ENCODE data around the gene ALPG.
"Not testable (repeated sequence)": the region's sequence is repeated elsewhere in the genome, so short reads cannot be mapped to it uniquely, and the experiment has no call there.

ALPG gene

DNA sequence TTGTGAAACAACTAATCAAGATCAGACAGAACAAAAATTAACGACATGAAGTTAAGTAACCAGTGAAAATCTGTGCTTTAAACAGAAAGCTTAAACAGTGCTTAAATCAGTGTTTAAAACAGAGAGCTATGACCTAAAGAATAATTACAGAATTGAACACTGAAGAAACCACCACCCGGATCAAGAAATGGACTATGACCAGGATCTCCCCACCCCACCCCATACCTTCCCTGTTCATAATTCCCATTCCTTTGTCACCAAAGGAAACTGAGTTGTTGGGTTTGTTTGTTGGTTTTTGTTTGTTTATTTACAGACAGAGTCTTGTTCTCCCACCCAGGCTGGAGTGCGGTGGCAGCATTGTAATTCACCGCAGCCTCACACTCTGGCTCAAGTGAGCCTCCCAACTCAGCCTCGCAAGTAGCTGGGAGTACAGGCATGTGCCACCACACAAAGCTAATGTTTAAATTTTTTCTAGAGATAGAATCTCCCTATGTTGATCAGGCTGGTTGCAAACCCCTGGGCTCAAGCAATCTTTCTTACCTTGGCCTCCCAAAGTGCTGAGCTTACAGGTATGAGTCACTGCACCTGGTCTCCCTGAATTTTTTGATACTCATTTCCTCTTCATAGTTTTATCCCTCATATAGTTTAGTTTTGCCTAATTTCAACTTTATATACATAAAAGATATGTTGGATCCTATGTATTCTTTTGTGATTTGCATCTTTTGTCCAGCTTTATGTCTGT lies 8.2 kb upstream of the ALPG start:
- DNase-seq, result no peak

DNA sequence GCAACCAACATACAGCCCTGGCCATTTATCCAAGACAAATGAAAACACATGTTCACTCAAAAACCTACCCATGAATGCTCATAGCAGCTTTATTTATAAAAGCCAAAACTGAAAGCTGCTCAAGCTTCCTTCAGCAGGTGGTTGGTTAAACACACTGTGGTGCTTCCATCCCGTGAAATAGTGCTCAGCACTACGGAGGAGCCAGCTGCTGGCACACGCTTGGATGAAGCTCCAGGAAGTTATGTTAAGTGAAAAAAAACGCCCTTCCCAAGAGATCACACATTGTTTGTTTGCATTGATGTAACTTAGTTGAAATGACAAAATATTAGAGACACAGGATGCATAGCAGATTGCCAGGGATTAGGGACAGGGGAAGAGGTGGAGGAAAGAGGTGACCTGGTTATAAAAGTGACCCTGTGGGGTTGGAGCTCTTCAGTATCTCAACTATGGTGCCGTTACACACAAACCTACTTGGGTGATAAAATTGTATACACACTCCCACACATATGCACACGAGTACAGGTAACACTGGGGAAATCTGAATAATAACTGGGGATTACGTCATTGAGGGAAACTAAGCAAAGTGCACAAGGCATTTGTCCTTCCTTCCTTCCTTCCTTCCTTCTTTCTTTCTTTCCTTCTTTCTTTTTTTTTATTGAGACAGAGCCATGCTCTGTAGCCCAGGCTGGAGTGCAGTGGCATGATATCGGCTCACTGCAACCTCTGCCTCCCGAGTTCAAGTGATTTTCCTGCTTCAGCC lies 6.2 kb upstream of the ALPG start:
- no peak for DNase-seq

DNA sequence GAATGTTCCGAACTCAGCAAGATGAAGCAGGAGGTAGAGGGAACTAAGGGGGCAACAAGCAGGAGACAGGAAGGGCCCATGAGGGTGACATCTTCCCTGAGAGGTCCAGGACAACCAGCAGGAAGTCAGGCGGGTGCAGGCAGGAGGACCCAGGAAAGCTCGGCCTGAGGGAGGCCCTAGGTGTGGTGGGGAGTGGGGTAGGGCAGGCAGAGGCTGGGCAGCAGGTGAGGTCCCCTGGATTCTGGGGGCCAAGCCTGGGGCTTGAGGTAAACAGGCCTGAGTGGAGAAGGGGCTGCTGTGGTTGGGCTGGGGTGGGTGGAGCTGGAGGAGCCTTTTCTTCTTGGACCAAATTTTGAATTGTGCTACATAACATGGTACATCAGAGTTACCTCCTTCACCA lies 4.1 kb upstream of the ALPG start:
- no peak for DNase-seq

DNA sequence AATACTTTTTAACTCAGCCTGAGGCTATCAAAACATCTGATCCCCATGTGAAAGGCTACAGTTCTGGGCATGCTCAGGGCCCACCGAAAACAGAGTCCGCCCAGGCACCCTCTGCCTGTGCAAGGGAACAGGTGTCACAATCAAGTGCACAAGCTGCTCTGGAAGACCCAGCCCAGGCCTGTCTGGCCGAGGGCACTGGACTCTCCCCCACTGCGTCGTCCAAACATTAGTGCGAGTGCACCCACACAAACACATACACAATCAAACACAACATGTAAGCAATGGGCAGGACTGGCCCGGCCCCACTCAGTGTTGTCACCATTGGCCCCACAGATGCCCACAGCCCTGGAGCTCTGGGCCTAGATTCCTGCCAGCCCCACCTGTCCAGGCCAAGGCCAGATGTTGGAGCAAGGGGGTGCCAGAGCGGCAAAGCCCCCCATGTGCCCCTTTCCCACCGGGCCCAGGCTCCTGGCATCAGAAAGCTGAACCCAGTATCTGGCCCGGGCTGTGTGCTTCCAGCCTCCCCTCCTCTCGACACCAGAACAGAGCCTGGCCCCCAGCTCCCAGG lies 617 bp upstream of the ALPG start:
- no peak for DNase-seq

DNA sequence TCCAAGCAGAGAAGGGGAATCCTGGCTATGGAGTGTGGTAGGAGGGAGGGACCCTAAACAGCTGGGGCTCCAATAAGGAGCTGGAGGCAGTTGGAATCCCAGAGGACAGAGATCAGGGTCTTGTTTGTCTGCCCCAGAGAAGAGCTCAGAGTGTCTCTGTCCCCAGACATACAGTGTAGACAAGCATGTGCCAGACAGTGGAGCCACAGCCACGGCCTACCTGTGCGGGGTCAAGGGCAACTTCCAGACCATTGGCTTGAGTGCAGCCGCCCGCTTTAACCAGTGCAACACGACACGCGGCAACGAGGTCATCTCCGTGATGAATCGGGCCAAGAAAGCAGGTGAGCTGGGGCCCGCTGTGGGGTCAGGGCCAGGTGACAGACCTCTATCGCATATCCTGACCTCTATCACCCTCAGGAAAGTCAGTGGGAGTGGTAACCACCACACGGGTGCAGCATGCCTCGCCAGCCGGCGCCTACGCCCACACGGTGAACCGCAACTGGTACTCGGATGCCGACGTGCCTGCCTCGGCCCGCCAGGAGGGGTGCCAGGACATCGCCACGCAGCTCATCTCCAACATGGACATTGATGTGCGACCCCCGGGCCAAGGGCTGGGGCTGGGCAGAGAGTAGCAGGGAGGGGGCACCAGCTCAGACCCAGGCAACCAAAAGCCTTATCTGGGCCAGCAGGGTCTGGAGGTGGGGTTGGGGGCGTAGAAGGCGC lies 945 bp downstream of the ALPG start:
- not testable (repeated sequence) for DNase-seq

DNA sequence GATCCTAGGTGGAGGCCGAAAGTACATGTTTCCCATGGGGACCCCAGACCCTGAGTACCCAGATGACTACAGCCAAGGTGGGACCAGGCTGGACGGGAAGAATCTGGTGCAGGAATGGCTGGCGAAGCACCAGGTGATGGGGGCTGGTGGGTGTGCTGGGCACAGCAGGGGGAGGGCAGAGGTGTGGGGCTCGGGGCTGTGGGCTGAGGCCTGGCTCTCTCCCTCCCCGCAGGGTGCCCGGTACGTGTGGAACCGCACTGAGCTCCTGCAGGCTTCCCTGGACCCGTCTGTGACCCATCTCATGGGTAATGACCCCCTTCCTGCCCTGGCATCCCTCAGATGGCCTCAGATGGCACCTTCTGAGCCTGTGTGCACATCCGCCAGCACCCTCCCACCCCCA lies 1.6 kb downstream of the ALPG start:
- DNase-seq, result not testable (repeated sequence)

DNA sequence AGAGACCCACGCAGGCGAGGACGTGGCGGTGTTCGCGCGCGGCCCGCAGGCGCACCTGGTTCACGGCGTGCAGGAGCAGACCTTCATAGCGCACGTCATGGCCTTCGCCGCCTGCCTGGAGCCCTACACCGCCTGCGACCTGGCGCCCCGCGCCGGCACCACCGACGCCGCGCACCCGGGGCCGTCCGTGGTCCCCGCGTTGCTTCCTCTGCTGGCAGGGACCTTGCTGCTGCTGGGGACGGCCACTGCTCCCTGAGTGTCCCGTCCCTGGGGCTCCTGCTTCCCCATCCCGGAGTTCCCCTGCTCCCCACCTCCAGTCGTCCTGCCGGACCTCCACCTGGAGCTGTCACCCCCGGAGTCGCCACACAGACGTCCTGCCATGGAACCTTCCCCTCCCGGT lies 3.0 kb downstream of the ALPG start:
- not testable (repeated sequence) for DNase-seq

DNA sequence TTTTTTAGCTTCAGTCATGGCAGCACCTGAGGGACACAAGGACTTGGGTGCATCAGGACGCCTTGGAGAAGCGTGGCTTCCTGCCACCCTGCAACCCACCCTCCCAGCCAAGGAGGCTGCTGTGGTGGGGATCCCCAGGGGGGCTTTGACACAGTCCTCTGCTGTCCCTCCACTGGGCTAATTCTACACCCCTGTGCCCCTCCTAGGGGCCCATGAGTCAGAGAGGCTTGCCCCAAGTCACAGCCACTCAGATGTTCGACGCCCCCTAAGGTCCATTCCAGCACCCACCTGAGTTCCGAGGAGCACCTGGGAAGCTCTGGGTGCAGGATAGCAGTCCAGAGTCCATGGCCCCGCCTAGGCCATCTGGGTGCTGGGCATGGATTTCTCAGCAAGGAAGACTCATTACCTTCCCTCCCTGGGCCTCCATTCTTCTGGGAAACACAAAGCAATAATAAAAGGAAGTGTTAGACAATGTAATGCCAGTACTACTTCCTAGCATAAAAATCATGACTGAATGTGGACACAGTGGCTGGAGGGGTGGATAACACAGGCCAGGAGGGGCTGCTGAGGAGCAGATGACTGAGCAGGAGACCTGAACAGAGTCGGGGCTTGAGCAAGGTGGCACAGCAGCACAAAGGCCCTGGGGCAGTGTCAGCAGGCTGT lies 3.7 kb downstream of the ALPG start:
- DNase-seq, result no peak

DNA sequence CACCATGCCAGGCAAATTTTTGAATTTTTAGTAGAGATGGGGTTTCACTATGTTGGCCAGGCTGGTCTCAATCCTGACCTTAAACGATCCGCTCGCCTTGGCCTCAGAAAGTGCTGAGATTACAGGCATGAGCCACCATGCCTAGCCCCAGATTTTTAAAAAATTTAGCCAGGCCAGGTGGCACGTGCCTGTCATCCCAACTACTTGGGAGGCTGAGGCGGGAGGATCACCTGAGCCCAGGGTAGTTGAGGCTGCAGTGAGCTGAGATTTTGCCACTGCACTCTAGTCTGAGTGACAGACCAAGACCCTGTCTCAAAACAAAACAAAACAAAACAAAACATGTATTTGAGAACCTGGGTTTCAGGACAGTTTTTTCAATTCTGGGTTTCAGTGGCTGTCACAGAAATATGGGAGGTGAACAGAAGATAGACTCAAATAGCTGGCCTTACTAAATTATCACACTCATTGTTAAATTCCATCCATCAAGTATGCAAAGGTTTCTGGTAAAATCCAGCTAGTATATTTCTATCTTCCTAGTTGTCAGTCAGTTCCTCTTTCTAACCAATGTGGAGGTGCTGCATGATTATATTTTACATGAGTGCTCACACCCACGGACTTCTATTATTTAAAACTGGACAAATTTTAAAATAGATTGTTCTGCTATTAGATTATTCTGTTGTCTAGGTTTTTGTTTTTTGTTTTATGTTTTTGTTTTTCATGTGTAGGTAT lies 5.4 kb downstream of the ALPG start:
- no peak for DNase-seq

DNA sequence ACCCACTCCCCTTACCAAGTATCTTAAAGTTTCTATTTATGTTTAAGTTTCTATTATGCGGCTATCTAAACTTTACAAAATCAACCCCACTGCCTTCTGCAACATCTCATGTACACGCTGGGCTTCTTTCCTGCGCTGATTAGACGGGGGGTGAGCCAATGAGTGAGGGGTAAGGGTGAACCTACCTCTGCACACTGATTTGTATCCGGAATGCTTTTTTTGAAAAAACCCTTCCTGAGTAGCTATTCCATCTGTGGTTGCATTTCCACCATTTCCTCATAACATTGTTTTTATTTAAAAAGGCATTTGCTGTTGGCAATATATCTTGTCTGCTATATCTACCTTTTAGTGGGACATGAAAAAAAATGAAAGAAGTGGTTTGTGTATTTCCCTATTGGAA lies 6.3 kb downstream of the ALPG start:
- DNase-seq, result no peak

DNA sequence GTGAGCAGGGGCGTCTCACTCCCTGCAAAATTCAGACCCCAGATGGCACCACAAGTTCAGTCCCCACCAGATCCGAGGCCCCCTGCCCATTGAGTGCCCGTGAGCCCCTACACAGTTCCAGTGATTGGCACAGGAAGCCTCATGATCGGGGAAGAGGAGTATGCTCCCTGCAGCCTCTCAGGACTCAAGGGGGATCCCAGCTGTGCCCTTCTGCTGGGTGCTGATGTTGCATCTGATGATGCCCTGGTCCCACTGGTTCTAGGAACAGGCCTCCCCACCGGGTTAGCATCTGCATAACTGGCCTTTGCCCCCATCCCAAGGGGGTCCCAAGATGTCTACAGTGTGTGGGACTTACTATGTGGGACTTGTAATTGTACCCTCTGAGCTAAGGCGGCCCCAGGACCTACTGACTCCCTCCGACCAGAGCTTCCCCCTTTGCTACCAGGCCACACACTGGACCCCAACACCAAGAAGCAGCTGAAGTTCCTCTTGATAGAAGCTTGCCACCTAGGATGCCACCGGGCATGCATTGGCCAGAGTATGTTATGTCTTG lies 8.6 kb downstream of the ALPG start:
- no peak for DNase-seq

DNA sequence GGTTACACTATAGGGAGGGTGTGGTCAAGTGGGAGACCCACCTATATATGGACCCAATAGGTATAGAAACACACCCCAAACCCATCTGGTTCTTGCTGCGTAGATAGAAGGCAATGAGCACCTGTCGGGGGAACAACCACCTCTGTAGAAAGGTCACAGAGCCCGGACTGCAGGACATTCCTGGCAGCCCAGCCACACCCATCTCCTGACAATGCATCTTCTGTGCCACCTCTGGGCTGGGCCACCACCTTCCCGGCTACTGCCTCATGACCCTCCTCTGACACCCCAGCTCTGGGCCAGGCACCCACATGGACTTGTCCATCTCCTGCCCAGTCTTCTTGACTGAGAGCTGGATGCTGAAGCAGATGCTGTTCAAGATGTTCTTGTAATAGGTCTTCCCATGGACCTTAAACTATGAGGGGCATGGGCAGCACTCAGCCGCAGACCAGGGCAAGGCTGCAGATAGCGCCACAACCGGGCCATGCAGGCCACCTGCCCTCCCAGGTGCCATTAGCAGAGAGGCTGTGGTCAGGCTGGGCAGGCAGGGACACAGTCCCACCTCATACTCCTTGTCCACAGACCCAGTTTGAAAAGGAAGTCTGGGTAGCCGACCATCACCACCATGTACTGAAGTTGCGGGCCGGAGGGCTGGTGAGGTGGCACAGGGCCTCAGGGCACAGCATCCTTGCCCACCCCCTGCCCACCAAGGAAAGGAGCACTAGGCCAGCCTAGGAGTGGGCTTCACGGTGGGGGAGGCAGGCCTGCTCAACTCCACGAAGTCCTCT lies 9.3 kb downstream of the ALPG start:
- DNase-seq, result no peak

DNA sequence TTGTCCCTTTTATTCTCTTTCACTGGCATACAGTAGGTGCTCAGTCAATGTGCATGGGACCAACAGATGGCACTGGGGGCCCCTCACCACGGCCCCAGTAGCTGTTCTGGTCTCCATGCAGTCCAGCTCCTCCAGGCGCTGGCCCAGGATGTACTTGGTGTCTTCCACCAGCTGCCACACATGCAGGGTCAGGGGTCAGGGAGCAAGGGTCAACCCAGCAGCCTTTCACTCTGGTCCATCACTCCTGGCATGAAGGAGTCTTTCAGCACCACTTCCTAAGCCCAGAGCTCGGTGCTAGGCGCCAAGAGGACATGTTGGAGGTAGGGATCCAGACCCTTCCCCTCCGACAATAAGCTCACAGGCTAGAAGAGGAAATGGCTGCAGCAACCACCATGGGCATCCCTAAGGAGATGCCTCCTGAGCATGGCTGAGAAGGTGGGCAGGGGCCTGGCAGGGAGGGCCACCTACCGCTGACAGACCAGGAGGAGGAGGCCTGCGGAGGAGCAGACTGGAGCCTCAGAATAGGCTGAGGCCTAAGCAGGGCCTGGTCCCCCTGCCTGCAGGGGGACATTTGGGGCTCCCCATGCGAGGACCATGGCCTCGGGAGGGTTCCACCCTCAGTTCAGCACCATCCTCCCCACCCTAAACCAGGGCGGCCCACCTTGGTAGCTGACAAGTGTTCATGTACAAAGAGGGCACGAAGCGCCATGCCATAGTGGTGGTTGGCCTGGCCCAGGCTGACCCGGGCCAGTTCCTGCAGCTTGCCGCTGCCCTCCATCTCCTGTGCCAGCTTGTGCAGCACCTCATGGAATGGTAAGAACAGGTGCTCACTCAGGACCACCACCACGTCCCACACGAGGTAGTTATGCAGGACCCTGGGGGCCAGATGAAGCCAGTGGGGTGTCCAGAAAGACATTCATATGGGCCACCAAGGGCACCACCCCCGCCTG lies 10.2 kb downstream of the ALPG start:
- DNase-seq, result no peak

DNA sequence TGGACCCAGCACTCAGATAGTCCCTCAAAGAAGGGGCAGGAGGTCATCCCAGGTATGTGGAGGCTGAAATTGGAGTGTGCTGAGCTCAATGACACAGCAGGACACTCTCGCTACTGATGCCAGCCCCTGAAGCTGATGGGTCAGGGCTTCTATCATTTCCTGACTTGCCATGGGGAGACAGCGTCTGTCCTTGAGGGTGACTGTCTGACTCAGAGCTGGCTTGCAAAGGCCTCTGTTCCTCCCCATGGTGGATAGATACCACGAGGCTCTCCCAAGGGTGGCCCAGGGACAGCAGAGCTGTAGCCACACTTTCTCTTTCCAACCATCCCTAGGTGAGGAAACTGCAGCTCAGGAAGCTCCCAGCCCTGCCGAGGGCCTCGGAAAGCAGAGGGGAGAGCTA lies 10.8 kb downstream of the ALPG start:
- DNase-seq, result no peak

DNA sequence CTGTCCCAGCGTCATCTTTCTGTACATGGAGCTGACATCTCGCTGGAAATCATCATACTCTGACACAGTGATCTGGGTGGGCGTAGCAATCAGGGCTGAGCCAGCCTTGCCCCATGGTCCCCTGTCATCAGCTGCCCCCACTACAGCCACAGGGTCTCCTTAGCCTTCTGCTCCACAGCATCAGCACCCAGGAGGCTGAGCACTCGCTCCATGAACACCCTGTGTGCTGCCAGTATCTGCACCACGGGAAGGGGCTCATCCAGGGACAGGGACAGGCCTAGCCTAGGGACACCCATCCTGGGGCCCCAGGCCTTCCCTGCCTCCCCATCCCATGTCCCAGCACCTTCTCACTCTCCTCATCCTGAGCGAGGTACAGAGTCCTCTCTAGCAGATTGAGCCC lies 11.4 kb downstream of the ALPG start:
- DNase-seq, result no peak

DNA sequence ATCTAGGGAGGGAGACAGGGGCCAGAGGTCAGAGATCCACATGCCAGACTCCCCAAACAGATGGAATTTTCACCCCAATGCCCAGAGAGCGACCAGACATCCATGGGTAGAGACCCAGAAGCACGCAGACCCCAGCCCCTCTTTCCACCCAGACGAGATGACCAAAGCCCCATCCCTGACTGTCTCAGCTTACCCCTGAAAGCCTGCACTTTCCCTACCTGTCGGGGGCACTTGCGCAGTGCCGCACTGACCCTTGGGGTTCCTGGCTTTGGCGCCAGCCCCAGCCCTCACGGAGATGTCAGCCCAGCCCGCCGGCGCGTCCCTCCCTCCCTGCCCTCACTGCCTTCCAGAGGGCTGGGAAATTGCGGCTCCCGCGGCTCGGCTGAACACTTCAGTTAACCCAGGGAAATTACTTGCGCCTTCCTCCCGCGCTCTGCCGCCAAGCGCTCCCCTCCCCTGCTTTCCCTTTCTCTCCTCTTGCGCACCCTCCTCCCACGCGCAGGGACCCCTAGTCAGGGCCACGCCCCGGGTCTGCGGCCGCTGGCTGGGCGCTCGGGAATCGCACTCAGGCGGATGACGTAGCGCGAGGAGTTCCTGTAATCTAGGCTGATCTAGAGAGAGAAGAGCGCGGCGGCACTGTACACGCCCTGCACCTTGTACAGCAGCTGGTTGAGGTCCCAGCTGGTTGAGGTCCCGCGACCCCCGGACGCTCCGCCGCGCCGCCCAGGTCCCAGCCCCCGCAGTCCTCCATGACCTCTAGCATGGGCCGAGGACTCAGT lies 12.0 kb downstream of the ALPG start:
- DNase-seq, result peak in 1 of 2 experiments; percentile 56

DNA sequence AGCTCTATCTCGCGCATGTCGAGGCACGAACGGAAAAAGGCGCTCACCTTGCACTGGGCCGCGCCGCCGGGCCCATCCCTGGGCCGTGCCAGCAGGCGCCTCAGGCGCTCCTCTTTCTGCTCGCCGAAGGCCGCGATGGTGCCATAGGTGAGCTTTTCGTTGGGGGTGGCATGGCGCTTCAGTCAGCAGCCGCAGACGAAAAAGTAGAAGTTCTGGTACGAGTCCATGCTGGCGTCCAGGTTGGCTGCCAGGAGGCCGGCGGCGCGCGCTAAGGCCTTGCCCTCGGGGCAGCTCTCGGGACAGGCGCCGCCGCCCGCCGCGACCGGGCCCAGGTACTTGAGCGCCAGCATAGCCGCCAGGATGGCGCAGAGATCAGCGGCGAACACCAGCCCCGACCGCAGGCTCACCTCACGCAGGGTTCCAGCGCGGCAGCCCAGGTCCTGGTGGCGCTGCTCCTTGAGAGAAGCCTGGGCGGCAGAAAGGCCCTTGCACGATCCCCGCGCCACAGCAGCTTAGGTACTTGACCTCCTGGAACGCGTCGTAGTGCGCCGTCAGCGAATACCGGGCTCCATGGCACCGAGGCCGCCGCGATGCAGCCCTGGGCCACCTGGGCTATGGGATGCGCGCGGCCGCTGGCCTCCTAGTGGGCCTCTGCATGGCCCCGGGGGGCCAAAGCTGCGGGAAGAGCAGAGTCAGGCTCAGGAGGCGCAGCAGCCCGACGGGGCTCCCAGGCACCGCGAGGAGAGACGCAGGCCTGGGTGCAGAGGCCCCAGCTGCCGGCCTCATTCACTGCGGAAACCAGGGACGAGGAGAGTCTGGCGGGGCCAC lies 12.8 kb downstream of the ALPG start:
- DNase-seq, result peak in 1 of 2 experiments; percentile 45

DNA sequence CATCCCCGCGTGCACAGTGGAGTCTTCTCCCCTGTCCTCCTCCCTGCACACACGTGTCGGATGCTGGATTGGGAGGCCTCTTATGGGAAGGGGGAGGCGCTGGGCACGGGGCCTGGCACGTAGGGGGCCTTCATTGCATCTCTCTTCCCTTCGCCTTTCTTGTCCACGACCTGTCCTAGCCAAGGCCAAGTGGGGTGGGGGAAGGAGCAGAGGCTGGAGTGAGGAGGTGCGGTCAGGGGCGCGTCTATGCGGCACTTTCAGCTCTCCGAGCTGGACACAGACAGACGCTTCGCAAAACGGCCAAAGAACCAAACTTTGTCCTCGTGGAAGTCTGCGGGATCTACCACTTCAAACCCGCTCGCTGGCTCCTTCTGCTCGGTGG lies 13.4 kb downstream of the ALPG start:
- DNase-seq, result no peak

Measured in NCI-H526 (cell line).